Measurements from ENCODE around the gene CBX1. TPM values are rescaled to one million over a fixed set of nuclear protein-coding genes. Genes with fewer than 3 reads are reported as not detected.

CBX1 gene
- total and polyA plus RNA-seq, 2 of the 13 experiments (the other 11 are each of a cell fraction or from before 2014, with no cell fraction given): 17.8 to 108 TPM

GRCh38 chr17:48095611-48096010, 5.7 kb downstream of the CBX1 start:
- H3K9me3 ChIP-seq (ENCODE audit: low read length): no peaks in the 10 kb centered on the region
- no peak overlapping the region for H3K4me3 ChIP-seq (replicated peaks in 1 of 3; ENCODE audit: insufficient read depth in 1 of 3, low read depth in 2 of 3, low read length in 3 of 3)
- no peaks in the 10 kb centered on the region for H3K27me3 ChIP-seq (ENCODE audit: control insufficient read depth in 1 of 2, insufficient read depth in 2 of 2, low read length in 2 of 2)
- peaks cover 76% of the 10 kb centered on the region for H3K79me2 ChIP-seq (ENCODE audit: insufficient read depth, low read length)
- in situ Hi-C loops (cut with HindIII; ENCODE audit: extremely low pct_ligation_motif_present, low pct_unique_long_range_greater_than_20kb): no loop called here
- no peak for DNase-seq (ENCODE audit: low spot score)
- TF ChIP-seq ZSCAN20 (CRISPR knock-in tag; IDR thresholded peaks at IDR 0.05; ENCODE audit: borderline replicate concordance): no peak
- TF ChIP-seq USF2 (IDR thresholded peaks at IDR 0.05; ENCODE audit: low read depth, low read length): no peak
- no peak for TF ChIP-seq USF2 (CRISPR knock-in tag; IDR thresholded peaks at IDR 0.05; ENCODE audit: borderline replicate concordance)
- TF ChIP-seq SMAD9 (CRISPR knock-in tag; IDR thresholded peaks at IDR 0.05): no peak
- TF ChIP-seq HMGXB3 (CRISPR knock-in tag; IDR thresholded peaks at IDR 0.05; ENCODE audit: borderline replicate concordance): no peak
- no peak for TF ChIP-seq ZNF790 (CRISPR knock-in tag; IDR thresholded peaks at IDR 0.05; ENCODE audit: borderline replicate concordance)
- TF ChIP-seq NKX3-1 (CRISPR knock-in tag; IDR thresholded peaks at IDR 0.05): no peak
- TF ChIP-seq ZMAT5 (CRISPR knock-in tag; IDR thresholded peaks at IDR 0.05; ENCODE audit: borderline replicate concordance, low read depth): no peak
- no peak for TF ChIP-seq ZSCAN30 (CRISPR knock-in tag; IDR thresholded peaks at IDR 0.05)
- TF ChIP-seq ZNF138 (CRISPR knock-in tag; IDR thresholded peaks at IDR 0.05; ENCODE audit: low read depth): no peak
- no peak for FAIRE-seq
- H3K36me3 ChIP-seq (replicated peaks in 1 of 2; ENCODE audit: control insufficient read depth in 1 of 2, insufficient read depth in 2 of 2, low read length in 2 of 2): peaks cover 2 to 21% of the 10 kb centered on the region in 2 experiments; a peak in 3 of 5 replicates
- peaks cover 27% of the 10 kb centered on the region for H3K4me1 ChIP-seq (ENCODE audit: insufficient read depth, low read length)
- POLR2A ChIA-PET: interaction anchor here (0.6 kb wide), 1 partner anchor 253 kb away, joined by 3 read pairs; no protein-coding TSS in a partner anchor
- 0 out of 2 replicates have a peak, but pooled peaks cover 3% of the 10 kb centered on the region for H4K20me1 ChIP-seq (ENCODE audit: insufficient read depth, low read length)
- H3K9ac ChIP-seq (ENCODE audit: insufficient read depth, low read depth, low read length): no peak overlapping the region
- CTCF ChIA-PET (ENCODE audit: low intra/inter-chr PET ratio, low total read pairs): no interaction called here
- intact Hi-C loops (cut with micrococcal nuclease; ENCODE audit: unreplicated experiment): no loop called here
- H2AFZ ChIP-seq (ENCODE audit: low read length): no peak overlapping the region
- H3K27ac ChIP-seq (ENCODE audit: extremely low read length, insufficient read depth, low read length): no peak overlapping the region
- no TSS peak for BruUV-seq (replicated peaks)
- WGBS (ENCODE audit: low lambda C conversion rate): 96% methylated on average over 4 of the region's 4 CpGs
- no peak for ATAC-seq
- H3K4me2 ChIP-seq (ENCODE audit: low read depth, low read length): no peak overlapping the region
